Subcutaneous abdominal adipose tissue (tissue), 5 donors: Measurements from ENCODE around the gene SNRPA.
"Not testable (repeated sequence)": the region's sequence is repeated elsewhere in the genome, so short reads cannot be mapped to it uniquely, and the experiment has no call there.

Source experiments
- H3K27ac ChIP-seq: one replicate; pipeline ENCODE4 v1.7.0; 2013; ENCODE audit warnings: low read depth, mild to moderate bottlenecking, inconsistent platforms, low read length, moderate library complexity
- H3K27me3 ChIP-seq, 5 donors: one replicate each; pipeline ENCODE4 v1.7.0; 2013; ENCODE audit warnings: low read length in 5 of 5, inconsistent platforms in 1 of 5; ENCODE audit not compliant: control insufficient read depth in 5 of 5, insufficient read depth in 4 of 5
- H3K36me3 ChIP-seq, 5 donors: one replicate each; pipeline ENCODE4 v1.7.0; 2013; ENCODE audit warnings: low read length in 5 of 5; ENCODE audit not compliant: control insufficient read depth in 5 of 5, insufficient read depth in 5 of 5
- H3K4me1 ChIP-seq, 5 donors: one replicate each; pipeline ENCODE4 v1.7.0; 2013; ENCODE audit warnings: low read length in 5 of 5, mild to moderate bottlenecking in 3 of 5, moderate library complexity in 1 of 5; ENCODE audit not compliant: control insufficient read depth in 5 of 5, insufficient read depth in 5 of 5
- H3K4me3 ChIP-seq, 5 donors: one replicate each; pipeline ENCODE4 v1.7.0; 2013; ENCODE audit warnings: low read length in 5 of 5, low read depth in 1 of 5
- H3K9ac ChIP-seq, 5 donors: one replicate each; pipeline ENCODE4 v1.7.0; 2013; ENCODE audit warnings: low read length in 5 of 5, mild to moderate bottlenecking in 4 of 5, moderate library complexity in 3 of 5
- H3K9me3 ChIP-seq, 5 donors: one replicate each; pipeline ENCODE4 v1.7.0; 2013; ENCODE audit warnings: low read length in 5 of 5; ENCODE audit not compliant: control insufficient read depth in 5 of 5
- donor health status: healthy.
- donor health status: healthy.
- donor health status: healthy.
- donor health status: healthy.
- donor health status: healthy.

Gene SNRPA

GRCh38 chr19:40758491-40758890 is 7.5 kb downstream of the SNRPA start:
- Histone ChIP-seq H3K27ac (no peak overlapping the region), H3K9ac (no peak overlapping the region), H3K27me3 (no peaks in the 10 kb centered on the region), H3K9me3 (no peaks in the 10 kb centered on the region), H3K36me3 (peaks cover 10 to 81% (median 72%) of the 10 kb centered on the region in 5 donors), H3K4me3 (no peak overlapping the region), H3K4me1 (peaks cover 6 to 45% (median 27%) of the 10 kb centered on the region in 5 donors)

- Histone ChIP-seq H3K27me3 (no peaks in the 10 kb centered on the region), H3K4me3 (no peak overlapping the region), H3K9me3 (no peaks in the 10 kb centered on the region), H3K36me3 (peaks cover 10 to 89% (median 80%) of the 10 kb centered on the region in 5 donors), H3K4me1 (peaks cover 4 to 41% (median 19%) of the 10 kb centered on the region in 5 donors), H3K9ac (no peak overlapping the region), H3K27ac (no peak overlapping the region)
Measured at GRCh38 chr19:40759352-40759751, 8.3 kb downstream of the SNRPA start.

DNA sequence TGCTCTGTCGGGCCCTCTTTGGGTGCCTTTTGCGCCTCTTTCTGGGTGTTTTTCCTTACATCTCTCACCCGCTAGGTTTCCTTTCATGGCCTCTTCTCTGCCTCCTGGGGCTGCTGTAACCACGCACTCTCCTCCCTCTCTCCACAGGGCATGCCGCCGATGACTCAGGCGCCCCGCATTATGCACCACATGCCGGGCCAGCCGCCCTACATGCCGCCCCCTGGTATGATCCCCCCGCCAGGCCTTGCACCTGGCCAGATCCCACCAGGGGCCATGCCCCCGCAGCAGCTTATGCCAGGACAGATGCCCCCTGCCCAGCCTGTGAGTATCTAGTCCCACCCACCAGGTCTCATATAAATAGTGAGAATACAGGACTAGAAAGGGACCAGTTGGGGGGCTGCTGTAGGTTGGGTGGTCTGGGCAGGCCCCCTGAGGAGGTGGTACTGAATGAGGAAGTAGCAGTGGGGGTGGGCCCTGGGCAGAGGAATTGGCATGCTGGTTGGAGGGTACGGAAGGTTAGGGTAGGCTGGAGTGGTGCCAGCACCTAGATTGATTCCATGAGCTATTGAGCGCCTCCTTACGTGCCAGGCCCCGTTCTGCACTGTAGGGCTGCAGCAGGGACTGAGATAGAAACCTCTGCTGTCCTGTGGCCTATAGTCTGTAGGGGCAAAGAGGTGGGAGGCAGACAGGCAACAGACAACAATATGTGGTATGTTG is 11.9 kb downstream of the SNRPA start:
- Histone ChIP-seq H3K4me1 (peaks cover 0 to 24% (median 0%) of the 10 kb centered on the region in 5 donors), H3K9me3 (no peaks in the 10 kb centered on the region), H3K9ac (no peak overlapping the region), H3K4me3 (no peak overlapping the region), H3K36me3 (peaks cover 14 to 84% (median 75%) of the 10 kb centered on the region in 5 donors), H3K27me3 (no peaks in the 10 kb centered on the region), H3K27ac (no peak overlapping the region)

DNA sequence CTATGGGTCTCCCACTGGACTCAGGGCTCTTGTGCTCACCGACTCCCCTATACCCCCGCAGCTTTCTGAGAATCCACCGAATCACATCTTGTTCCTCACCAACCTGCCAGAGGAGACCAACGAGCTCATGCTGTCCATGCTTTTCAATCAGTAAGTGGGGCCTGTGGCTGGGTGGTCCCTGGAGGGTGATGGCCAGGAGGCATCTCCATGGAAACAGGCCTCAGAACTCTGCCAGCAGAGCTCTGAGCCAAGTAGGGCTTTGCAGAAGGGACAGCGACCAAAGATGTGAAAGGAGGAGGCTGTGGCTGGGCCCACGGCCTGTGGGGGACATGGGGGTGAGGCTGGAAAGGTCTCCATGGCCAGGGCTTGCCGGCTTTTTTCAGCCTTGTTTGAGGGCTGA is 12.5 kb downstream of the SNRPA start:
- no peaks in the 10 kb centered on the region for H3K9me3 ChIP-seq
- no peak overlapping the region for H3K27ac ChIP-seq
- no peak overlapping the region for H3K9ac ChIP-seq
- peaks cover 11 to 78% (median 70%) of the 10 kb centered on the region in 5 donors for H3K36me3 ChIP-seq
- H3K27me3 ChIP-seq, result no peaks in the 10 kb centered on the region
- peaks cover 0 to 24% (median 0%) of the 10 kb centered on the region in 5 donors for H3K4me1 ChIP-seq
- no peak overlapping the region for H3K4me3 ChIP-seq

GRCh38 chr19:40763963-40764362 is 13.0 kb downstream of the SNRPA start:
- no peak overlapping the region for H3K4me3 ChIP-seq
- peaks cover 11 to 75% (median 71%) of the 10 kb centered on the region in 5 donors for H3K36me3 ChIP-seq
- no peaks in the 10 kb centered on the region for H3K9me3 ChIP-seq
- no peak overlapping the region for H3K27ac ChIP-seq
- H3K4me1 ChIP-seq, result peaks cover 0 to 24% (median 0%) of the 10 kb centered on the region in 5 donors
- H3K27me3 ChIP-seq, result no peaks in the 10 kb centered on the region
- H3K9ac ChIP-seq, result no peak overlapping the region

DNA sequence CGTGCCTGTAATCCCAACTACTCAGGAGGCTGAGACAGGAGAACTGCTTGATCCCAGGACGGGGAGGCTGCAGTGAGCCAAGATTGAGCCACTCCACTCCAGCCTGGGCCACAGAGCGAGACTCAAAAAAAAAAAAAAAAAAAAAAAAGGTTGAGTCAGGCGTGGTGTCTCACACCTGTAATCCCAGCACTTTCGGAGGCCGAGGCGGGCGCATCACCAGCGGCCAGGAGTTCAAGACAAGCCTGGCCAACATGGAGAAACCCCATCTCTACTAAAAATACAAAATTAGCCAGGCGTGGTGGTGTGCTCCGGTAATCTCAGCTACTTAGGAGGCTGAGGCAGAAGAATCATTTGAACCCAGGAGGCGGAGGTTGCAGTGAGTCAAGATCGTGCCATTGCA is 15.4 kb downstream of the SNRPA start:
- not testable (repeated sequence) for H3K9ac ChIP-seq, H3K9me3 ChIP-seq, H3K27me3 ChIP-seq, H3K27ac ChIP-seq, H3K4me3 ChIP-seq
- Histone ChIP-seq H3K36me3 (peaks cover 4 to 51% (median 47%) of the 10 kb centered on the region in 5 donors), H3K4me1 (peaks cover 0 to 16% (median 0%) of the 10 kb centered on the region in 5 donors)

- peaks cover 4 to 26% (median 22%) of the 10 kb centered on the region in 5 donors for H3K36me3 ChIP-seq
- no peak overlapping the region for H3K27ac ChIP-seq
- H3K9ac ChIP-seq, result no peak overlapping the region
- no peaks in the 10 kb centered on the region for H3K27me3 ChIP-seq
- H3K4me1 ChIP-seq, result peaks cover 0 to 9% (median 0%) of the 10 kb centered on the region in 5 donors
- no peak overlapping the region for H3K4me3 ChIP-seq
- H3K9me3 ChIP-seq, result no peaks in the 10 kb centered on the region
Measured at GRCh38 chr19:40768869-40769268, 17.9 kb downstream of the SNRPA start.

- H3K27me3 ChIP-seq, H3K9me3 ChIP-seq: not testable (repeated sequence)
Measured at GRCh38 chr19:40771101-40771862, 20.3 kb downstream of the SNRPA start.

GRCh38 chr19:40774916-40775631 is 24.1 kb downstream of the SNRPA start, which contains the start of gene MIA:
Gene MIA (plus strand): TSS chr19:40775521. CDS start chr19:40775543, 22 bp downstream.
- Histone ChIP-seq H3K27ac (no peak within 1 kb of the TSS), H3K36me3 (peaks cover 0 to 1% (median 0%) of the 10 kb centered on the region in 5 donors), H3K4me1 (peaks cover 9 to 22% (median 20%) of the 10 kb centered on the region in 5 donors), H3K9me3 (no peaks in the 10 kb centered on the region), H3K4me3 (no peak within 1 kb of the TSS), H3K27me3 (no peaks in the 10 kb centered on the region), H3K9ac (no peak within 1 kb of the TSS)

More at GRCh38 chr19:40771101-40771862, 20.3 kb downstream of the SNRPA start:
- H3K4me1 ChIP-seq, H3K36me3 ChIP-seq, H3K9ac ChIP-seq, H3K27ac ChIP-seq, H3K4me3 ChIP-seq: not testable (repeated sequence)
